Measurements from ENCODE around the gene TOM1L2. TPM values are rescaled to one million over a fixed set of nuclear protein-coding genes. Genes with fewer than 3 reads are reported as not detected.

Gene TOM1L2
- total RNA-seq, 1 experiment from 2014 or later, result 32.0 TPM

DNA sequence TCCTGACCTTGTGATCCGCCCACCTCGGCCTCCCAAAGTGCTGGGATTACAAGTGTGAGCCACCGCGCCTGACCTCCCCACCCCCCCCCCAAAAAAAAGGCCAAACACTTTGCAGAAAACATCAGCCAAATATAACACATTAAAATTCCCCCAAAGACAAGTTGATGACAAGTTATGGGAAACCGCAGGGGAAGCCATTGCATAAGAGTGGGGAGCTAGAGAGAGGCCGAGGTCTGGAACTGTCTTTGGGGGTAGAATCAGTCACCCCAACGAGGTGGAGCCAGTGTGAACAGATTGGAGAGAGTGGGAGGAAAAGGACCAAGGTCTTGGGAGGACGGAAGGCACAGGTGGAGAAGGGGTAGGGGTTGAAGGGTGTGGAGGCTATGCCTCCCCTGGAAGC lies 3.2 kb upstream of the TOM1L2 start:
- Histone ChIP-seq H3K36me3 (peaks cover 6% of the 10 kb centered on the region; the same call in 1 of the 2 replicates), H3K27me3 (replicated peaks) (no peaks in the 10 kb centered on the region), H3K4me1 (replicated peaks) (peaks cover 8% of the 10 kb centered on the region), H3K27ac (no peak overlapping the region), H3K9me3 (replicated peaks) (no peaks in the 10 kb centered on the region), H3K4me3 (no peak overlapping the region)
- no peak for DNase-seq (ENCODE audit: low read depth in 1 of 2, low spot score in 2 of 2)

DNA sequence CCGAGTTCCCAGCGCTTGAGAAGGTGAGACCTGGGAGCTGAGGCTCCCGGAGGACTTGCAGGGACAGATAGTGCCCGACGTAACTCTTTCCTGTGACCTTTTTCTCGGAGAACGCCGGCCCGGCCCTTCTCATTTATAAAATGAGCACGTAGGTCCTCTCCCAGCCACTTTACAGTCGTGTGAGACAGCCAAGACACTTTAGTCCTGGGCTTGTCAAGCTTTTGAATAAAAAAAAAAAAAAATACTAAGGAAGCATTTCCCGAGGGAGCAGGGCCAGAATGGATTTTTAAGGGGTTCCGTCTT lies 703 bp upstream of the TOM1L2 start:
- H3K4me3 ChIP-seq, result peak overlapping the region; percentile 80
- DNase-seq (ENCODE audit: low read depth in 1 of 2, low spot score in 2 of 2), result no peak
- H3K9me3 ChIP-seq (replicated peaks), result no peaks in the 10 kb centered on the region
- H3K27ac ChIP-seq, result peak overlapping the region; percentile 70
- peaks cover 6% of the 10 kb centered on the region; the same call in 1 of the 2 replicates for H3K36me3 ChIP-seq
- peaks cover 8% of the 10 kb centered on the region for H3K4me1 ChIP-seq (replicated peaks)
- no peaks in the 10 kb centered on the region for H3K27me3 ChIP-seq (replicated peaks)

DNA sequence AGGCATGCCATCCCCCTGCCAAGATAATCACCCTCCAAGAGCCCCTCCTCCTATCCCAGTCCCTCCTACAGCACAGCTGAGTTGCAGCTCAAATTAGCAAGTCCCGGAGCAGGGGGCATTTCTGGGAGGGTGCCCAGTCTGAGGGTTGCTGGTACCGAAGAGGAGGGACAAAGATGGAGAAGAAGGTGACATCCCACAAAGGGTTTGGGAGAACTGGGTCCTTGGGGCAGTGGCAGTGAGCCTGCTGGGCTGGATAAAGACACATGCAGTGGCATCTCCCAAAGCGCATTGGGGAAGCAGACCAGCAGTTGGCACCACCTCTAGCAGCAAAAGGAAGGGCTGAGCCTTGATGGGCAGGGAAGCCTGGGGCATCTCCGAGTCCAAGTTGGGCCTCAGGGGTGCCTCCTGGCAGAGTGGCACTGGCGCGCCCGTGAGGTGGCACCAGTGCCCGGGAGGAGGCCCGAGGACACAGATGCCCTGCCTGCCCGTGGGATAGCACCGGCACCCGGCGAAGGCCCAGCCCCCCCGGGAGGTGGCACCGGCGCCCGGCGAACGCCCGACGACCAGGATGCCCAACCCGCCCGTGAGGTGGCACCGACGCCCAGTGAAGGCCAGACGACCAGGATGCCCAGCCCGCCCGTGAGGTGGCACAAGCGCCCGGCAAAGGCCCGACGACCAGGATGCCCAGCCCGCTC lies 622 bp downstream of the TOM1L2 start:
- Histone ChIP-seq H3K36me3 (peaks cover 6% of the 10 kb centered on the region; the same call in 1 of the 2 replicates), H3K27me3 (replicated peaks) (no peaks in the 10 kb centered on the region), H3K27ac (peak overlapping the region; percentile 54), H3K4me3 (peak overlapping the region; percentile 80), H3K4me1 (replicated peaks) (peaks cover 17% of the 10 kb centered on the region), H3K9me3 (replicated peaks) (no peaks in the 10 kb centered on the region)
- peak in 1 of 2 experiments; percentile 23 for DNase-seq (ENCODE audit: low read depth in 1 of 2, low spot score in 2 of 2)

DNA sequence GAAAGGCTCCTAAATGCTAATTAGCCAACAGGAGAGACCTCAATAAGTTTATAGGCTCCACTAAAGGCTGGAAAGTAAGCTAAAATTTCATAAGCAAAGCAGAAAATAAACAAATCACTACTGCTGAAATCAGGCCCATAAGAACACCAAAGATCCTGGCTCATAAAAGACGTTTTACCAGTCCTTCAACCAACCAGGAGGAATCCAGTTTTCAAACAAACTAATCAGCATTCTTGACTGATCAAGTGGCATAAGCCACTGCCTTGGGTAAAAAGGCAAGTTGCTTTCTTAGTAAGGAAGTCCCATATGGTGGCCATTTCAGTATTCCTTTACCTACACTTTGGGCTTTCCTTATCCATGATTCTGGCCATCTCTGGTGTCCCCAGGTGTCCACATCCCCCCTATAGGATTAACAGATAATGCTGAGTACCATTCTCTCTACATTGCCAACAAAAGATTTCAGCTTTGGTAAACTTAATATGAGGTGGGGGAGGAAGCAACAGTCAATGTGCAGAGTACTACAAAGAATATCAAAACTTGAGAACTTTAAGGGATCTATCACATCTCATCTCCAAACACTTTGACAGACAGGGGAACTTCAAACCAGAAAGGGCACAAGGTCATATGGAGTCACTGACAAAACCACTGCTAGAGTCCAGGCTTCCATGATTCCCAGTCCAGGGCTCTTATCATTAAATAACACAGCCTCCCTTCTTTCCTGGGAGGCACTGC lies 1.3 kb downstream of the TOM1L2 start:
- peaks cover 18% of the 10 kb centered on the region for H3K4me1 ChIP-seq (replicated peaks)
- no peak for DNase-seq (ENCODE audit: low read depth in 1 of 2, low spot score in 2 of 2)
- no peaks in the 10 kb centered on the region for H3K27me3 ChIP-seq (replicated peaks)
- H3K9me3 ChIP-seq (replicated peaks), result no peaks in the 10 kb centered on the region
- no peak overlapping the region for H3K27ac ChIP-seq
- peaks cover 6% of the 10 kb centered on the region; the same call in 1 of the 2 replicates for H3K36me3 ChIP-seq
- H3K4me3 ChIP-seq, result peak overlapping the region; percentile 80

DNA sequence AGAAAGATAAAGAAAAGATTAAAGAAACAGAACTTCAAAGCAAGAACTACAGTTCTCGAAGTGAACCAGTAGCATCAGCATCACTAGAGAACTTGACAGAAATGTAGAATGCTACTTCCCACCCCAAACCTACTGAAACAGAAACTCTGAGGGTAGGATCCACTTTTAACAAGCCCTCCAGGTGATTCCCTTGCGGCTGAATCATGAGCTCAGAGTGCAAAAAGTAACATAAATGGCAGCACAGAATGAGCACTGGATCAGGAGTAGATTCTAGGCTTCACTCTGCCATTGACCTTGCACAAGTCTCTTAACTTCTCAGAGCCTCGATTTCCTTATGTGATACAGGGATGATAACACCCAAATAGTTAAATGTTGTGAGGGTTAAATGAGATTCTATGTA lies 5.8 kb downstream of the TOM1L2 start:
- Histone ChIP-seq H3K36me3 (no peaks in the 10 kb centered on the region), H3K27ac (no peak overlapping the region), H3K4me1 (replicated peaks) (peaks cover 17% of the 10 kb centered on the region), H3K4me3 (no peak overlapping the region), H3K9me3 (replicated peaks) (no peaks in the 10 kb centered on the region), H3K27me3 (replicated peaks) (no peaks in the 10 kb centered on the region)
- DNase-seq (ENCODE audit: low read depth in 1 of 2, low spot score in 2 of 2), result no peak

DNA sequence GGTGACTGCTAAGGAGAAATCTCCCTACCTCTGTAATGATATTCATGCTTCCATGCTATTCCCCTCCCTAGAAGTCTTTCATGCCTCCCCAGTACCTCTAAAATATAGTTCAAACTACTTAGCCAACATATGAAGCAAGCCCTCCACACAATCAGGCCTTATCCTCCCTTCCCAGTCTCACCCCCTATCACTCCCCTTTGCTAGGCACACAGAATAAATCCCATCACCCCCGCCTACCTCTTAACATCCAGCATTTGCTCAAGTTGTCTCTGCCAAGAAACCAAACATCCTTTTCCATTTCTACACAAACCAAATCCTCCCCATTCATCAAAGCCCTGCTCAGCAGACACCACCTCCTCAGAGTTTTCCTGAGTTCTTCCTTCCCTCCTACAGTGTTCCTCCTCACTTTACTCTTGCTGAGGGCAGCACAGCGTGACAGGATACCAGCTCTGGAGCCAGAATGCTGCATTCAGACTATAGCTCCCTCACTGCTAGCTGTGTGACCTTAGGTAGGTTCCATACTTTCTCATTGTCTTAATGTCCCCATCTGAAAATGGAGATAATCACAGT lies 7.0 kb downstream of the TOM1L2 start:
- no peak overlapping the region for H3K27ac ChIP-seq
- peaks cover 16% of the 10 kb centered on the region for H3K4me1 ChIP-seq (replicated peaks)
- no peak for DNase-seq (ENCODE audit: low read depth in 1 of 2, low spot score in 2 of 2)

DNA sequence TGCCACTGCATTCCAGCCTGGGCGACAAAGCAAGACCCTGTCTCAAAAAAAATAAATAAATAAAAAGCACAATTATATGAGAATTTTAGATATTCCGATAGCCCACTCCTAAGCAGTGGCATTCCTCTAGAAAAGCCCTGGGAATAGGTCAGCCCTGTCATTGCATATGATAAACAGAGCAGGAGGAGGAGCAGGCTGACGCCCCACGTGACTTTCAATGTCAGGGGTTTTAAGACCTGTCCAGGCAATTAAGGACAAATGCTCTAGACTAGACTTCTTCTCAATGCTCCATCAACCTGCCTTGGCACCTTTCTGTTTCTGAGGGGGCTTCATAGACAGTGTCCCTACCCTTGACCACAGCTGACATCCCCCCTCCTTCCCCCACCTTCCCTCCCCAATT lies 7.5 kb downstream of the TOM1L2 start:
- Histone ChIP-seq H3K36me3 (no peaks in the 10 kb centered on the region), H3K9me3 (replicated peaks) (no peaks in the 10 kb centered on the region), H3K27me3 (replicated peaks) (no peaks in the 10 kb centered on the region), H3K4me1 (replicated peaks) (peaks cover 21% of the 10 kb centered on the region), H3K27ac (no peak overlapping the region), H3K4me3 (no peak overlapping the region)
- DNase-seq (ENCODE audit: low read depth in 1 of 2, low spot score in 2 of 2), result no peak

More for the DNA sequence above, 7.0 kb downstream of the TOM1L2 start:
- H3K36me3 ChIP-seq, result no peaks in the 10 kb centered on the region
- no peak overlapping the region for H3K4me3 ChIP-seq
- H3K27me3 ChIP-seq (replicated peaks), result no peaks in the 10 kb centered on the region
- no peaks in the 10 kb centered on the region for H3K9me3 ChIP-seq (replicated peaks)

DNA sequence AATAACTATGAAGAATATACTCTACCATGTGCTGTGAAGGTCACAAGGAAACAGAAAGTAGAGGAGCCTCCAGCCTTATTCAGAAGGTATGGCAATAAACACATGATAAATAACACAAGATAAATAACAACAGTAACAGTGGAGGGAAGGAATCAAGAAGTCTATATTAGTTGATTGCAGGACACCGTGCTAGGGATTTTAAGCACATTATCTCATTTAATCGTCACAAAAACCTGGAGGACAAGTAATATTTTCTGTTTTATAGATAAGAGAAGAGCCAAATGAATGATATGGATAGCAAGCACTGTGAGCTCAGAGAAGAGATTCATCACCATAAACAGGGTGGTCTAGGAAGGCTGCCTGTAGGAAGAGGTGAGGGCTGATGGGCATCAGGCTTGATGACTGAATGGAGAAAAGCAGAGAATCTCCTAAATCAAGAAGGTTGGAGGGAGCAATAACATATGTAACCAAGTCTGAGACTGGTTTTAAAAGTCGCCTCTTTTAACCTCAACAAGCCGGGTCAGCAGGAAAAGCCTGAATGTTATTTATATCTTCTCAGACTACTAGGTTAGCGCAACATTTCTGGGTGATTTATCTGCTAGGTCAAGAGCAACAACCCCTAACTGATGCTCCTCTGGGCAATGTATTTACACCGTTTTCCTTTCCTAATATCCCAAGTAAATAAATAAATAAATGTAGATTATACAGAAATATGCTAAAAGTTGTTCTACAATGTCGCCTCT lies 8.3 kb downstream of the TOM1L2 start:
- no peak for DNase-seq (ENCODE audit: low read depth in 1 of 2, low spot score in 2 of 2)
- Histone ChIP-seq H3K4me3 (no peak overlapping the region), H3K9me3 (replicated peaks) (no peaks in the 10 kb centered on the region), H3K27ac (no peak overlapping the region), H3K27me3 (replicated peaks) (no peaks in the 10 kb centered on the region), H3K36me3 (no peaks in the 10 kb centered on the region), H3K4me1 (replicated peaks) (peaks cover 30% of the 10 kb centered on the region)

DNA sequence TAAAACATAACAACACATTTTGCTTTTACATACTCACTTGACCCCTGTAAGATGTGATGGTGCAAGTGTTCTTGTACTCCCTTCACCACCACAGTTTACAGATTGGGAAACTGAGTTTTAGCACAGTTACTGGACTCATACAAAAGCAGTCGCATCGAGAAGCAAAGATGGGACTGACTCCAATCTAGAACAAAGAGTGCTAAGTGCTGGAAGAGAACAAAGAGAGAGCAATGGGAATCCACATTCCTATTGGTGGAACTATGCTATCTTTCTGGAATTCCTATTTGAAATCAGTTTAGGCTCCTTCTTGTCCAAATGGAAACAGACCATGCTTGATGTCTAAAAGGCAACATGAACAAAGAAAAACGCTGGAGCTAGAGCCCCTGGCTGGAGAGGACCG lies 9.1 kb downstream of the TOM1L2 start:
- H3K27ac ChIP-seq, result no peak overlapping the region

DNA sequence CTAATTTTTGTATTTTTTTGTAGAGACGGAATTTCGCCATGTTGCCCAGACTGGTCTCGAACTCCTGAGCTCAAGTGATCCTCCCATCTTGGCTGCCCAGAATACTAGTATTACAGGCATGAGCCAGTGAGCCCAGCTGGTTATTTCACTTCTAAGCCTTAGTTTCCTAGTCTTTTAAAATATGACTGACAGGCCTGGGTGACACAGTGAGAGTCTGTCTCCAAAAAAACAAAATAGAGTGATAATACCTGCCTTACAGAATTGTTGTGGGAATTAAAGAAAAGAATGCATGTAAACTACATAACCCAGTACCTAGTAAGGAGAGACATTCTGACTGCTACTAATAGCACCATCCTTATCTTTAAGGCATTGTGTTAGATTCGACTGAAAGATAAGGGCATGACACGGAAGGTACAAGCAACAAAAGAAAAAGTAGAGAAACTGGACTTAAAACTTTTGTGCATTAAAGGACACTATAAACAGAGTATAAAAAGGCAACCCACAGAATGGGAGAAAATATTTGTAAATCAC lies 11.6 kb downstream of the TOM1L2 start:
- peak overlapping the region; percentile 96 for H3K27ac ChIP-seq
- peaks cover 44% of the 10 kb centered on the region for H3K4me1 ChIP-seq (replicated peaks)
- H3K9me3 ChIP-seq (replicated peaks), result no peaks in the 10 kb centered on the region
- no peak overlapping the region for H3K4me3 ChIP-seq
- no peak for DNase-seq (ENCODE audit: low read depth in 1 of 2, low spot score in 2 of 2)
- H3K36me3 ChIP-seq, result peaks cover 18% of the 10 kb centered on the region
- no peaks in the 10 kb centered on the region for H3K27me3 ChIP-seq (replicated peaks)

More for the DNA sequence above, 9.1 kb downstream of the TOM1L2 start:
- Histone ChIP-seq H3K4me3 (no peak overlapping the region), H3K36me3 (no peaks in the 10 kb centered on the region), H3K9me3 (replicated peaks) (no peaks in the 10 kb centered on the region), H3K4me1 (replicated peaks) (peaks cover 38% of the 10 kb centered on the region), H3K27me3 (replicated peaks) (no peaks in the 10 kb centered on the region)
- DNase-seq (ENCODE audit: low read depth in 1 of 2, low spot score in 2 of 2), result no peak

DNA sequence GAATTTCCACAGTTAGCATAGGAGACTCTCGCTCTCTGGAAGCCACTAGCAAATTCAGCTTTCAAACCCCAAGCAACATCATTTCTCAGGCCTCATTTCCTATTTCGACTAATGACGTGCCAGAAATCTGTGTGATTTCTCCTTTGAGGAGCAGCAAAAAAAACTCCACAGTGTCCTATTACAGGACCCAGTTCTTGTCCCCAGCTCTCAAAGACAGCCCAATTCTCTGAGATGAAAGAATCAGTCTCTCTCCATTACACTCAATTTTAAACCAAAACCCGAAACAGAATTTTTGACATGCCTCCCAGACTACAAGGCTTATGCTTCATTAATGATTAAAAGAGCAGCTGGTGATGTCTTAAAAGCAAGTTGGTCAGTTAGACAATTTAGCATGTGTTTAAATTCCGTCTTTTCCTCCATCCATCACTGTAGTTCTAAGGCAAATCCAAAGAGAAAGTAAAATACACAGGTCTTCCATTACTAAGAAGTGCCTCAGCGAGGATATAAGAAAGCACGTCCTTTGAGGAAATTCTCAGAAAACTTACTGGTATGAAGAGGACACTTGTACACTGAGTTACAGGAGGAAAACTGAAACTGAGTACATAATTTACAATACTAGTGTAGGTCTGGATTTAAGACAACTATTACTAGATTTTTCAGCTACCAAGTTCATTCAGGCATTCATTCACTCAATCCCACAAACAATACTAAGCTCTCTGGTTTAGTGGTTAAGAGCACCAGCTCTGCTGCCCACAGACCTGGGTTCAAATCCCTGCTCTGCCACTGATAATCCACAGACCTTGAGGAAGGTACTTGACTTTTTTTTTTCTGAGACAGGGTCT lies 12.5 kb downstream of the TOM1L2 start:
- Histone ChIP-seq H3K4me1 (replicated peaks) (peaks cover 44% of the 10 kb centered on the region), H3K27ac (peak overlapping the region; percentile 96)
- DNase-seq (ENCODE audit: low read depth in 1 of 2, low spot score in 2 of 2), result peak in 1 of 2 experiments; percentile 49

DNA sequence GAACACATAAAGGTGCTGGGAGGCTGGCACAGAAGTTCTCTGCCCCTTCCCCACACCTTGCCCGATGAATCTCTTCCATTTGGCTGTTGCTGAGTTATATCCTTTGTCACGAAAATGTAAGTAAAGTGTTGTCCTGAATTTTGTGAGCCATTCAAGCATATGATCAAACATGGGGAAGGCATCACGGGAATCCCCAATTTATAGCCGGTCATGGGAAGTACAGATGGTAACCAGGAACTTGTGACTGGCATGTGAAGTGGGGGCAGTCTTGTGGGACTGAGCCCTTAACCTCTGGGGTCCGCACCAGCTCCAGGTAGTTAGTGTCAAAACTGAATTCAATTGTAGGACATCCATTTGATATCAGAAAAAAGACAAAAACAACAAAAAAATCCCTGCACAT lies 13.2 kb downstream of the TOM1L2 start:
- H3K36me3 ChIP-seq, result peaks cover 27% of the 10 kb centered on the region
- H3K27me3 ChIP-seq (replicated peaks), result no peaks in the 10 kb centered on the region
- H3K27ac ChIP-seq, result peak overlapping the region; percentile 96
- H3K4me3 ChIP-seq, result no peak overlapping the region
- no peaks in the 10 kb centered on the region for H3K9me3 ChIP-seq (replicated peaks)
- peaks cover 44% of the 10 kb centered on the region for H3K4me1 ChIP-seq (replicated peaks)
- no peak for DNase-seq (ENCODE audit: low read depth in 1 of 2, low spot score in 2 of 2)

More for the DNA sequence above, 12.5 kb downstream of the TOM1L2 start:
- H3K36me3 ChIP-seq, result peaks cover 24% of the 10 kb centered on the region
- H3K9me3 ChIP-seq (replicated peaks), result no peaks in the 10 kb centered on the region
- H3K27me3 ChIP-seq (replicated peaks), result no peaks in the 10 kb centered on the region
- peak overlapping the region; percentile 3; the same call in 1 of the 2 replicates for H3K4me3 ChIP-seq

DNA sequence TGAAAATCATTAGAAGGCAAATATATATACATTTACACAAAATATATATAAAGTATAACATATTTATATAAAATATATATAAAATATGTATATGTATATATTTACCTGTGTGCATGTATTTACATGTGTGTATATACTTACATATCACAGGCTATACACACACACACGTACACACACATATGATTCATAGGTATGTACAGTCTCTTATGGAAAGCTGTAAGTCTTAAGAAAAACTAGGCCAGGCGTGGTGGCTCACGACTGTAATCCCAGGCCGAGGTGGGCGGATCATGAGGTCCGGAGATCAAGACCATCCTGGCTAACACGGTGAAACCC lies 14.7 kb downstream of the TOM1L2 start:
- peak overlapping the region; percentile 9 for H3K4me3 ChIP-seq
- H3K27me3 ChIP-seq (replicated peaks), result no peaks in the 10 kb centered on the region
- H3K36me3 ChIP-seq, result peaks cover 34% of the 10 kb centered on the region
- peak overlapping the region; percentile 96 for H3K27ac ChIP-seq
- no peak for DNase-seq (ENCODE audit: low read depth in 1 of 2, low spot score in 2 of 2)
- H3K4me1 ChIP-seq (replicated peaks), result peaks cover 49% of the 10 kb centered on the region
- no peaks in the 10 kb centered on the region for H3K9me3 ChIP-seq (replicated peaks)
